ENCODE data around the gene ABHD6. TPM values are rescaled to one million over a fixed set of nuclear protein-coding genes. Genes with fewer than 3 reads are reported as not detected.
A peak's percentile ranks its signal among the peaks of the same experiment; 100 is the strongest.

The ABHD6 gene
- total RNA-seq, 6 donors from 2014 or later: 9.7 to 54.7 (median 16.9) TPM

- Histone ChIP-seq H3K4me3 (no peak overlapping the region), H3K27ac (no peak overlapping the region), H3K9me3 (no peaks in the 10 kb centered on the region), H3K27me3 (no peaks in the 10 kb centered on the region), H3K36me3 (no peaks in the 10 kb centered on the region), H3K4me1 (peaks cover 0 to 11% (median 4%) of the 10 kb centered on the region in 4 donors)
- TF ChIP-seq POLR2A (IDR thresholded peaks at IDR 0.05) (no peak), POLR2AphosphoS5 (IDR thresholded peaks at IDR 0.05) (no peak), CTCF (IDR thresholded peaks at IDR 0.05) (no peak), EP300 (IDR thresholded peaks at IDR 0.05) (no peak)
- 78 to 79% methylated on average over 8 of the region's 8 CpGs for WGBS, 2 donors
- no peak for DNase-seq
- peak in 1 of 2 donors; percentile 31 for ATAC-seq (ENCODE audit: low FRiP score in 2 of 2)
Measured at GRCh38 chr3:58250093-58250707, 12.6 kb downstream of the ABHD6 start.

GRCh38 chr3:58251631-58252035 is 14.0 kb downstream of the ABHD6 start:
- Histone ChIP-seq H3K4me3 (no peak overlapping the region), H3K9me3 (no peaks in the 10 kb centered on the region), H3K4me1 (peaks cover 0 to 7% (median 4%) of the 10 kb centered on the region in 4 donors), H3K27me3 (no peaks in the 10 kb centered on the region), H3K27ac (no peak overlapping the region), H3K36me3 (peaks cover 0 to 7% (median 0%) of the 10 kb centered on the region in 4 donors)
- DNase-seq (no peak), ATAC-seq (ENCODE audit: low FRiP score in 2 of 2) (no peak)
- no peak for TF ChIP-seq POLR2A (IDR thresholded peaks at IDR 0.05)
- TF ChIP-seq POLR2AphosphoS5 (IDR thresholded peaks at IDR 0.05): no peak
- WGBS, 2 donors: 97 to 98% methylated on average over 3 of the region's 3 CpGs

GRCh38 chr3:58254144-58254543 is 16.6 kb downstream of the ABHD6 start:
- DNase-seq: no peak
- Histone ChIP-seq H3K9me3 (no peaks in the 10 kb centered on the region), H3K4me3 (no peak overlapping the region), H3K27ac (no peak overlapping the region), H3K27me3 (no peaks in the 10 kb centered on the region), H3K36me3 (peaks cover 0 to 32% (median 3%) of the 10 kb centered on the region in 4 donors), H3K4me1 (peaks cover 0 to 7% (median 4%) of the 10 kb centered on the region in 4 donors)
- TF ChIP-seq CTCF (IDR thresholded peaks at IDR 0.05): no peak
- no peak for TF ChIP-seq POLR2AphosphoS5 (IDR thresholded peaks at IDR 0.05)
- TF ChIP-seq POLR2A (IDR thresholded peaks at IDR 0.05): no peak
- TF ChIP-seq EP300 (IDR thresholded peaks at IDR 0.05): no peak
- WGBS, 2 donors: 92 to 98% methylated on average over 4 of the region's 4 CpGs
- ATAC-seq (ENCODE audit: low FRiP score in 2 of 2): no peak

- Histone ChIP-seq H3K4me3 (no peak overlapping the region), H3K27ac (no peak overlapping the region), H3K36me3 (peaks cover 0 to 46% (median 3%) of the 10 kb centered on the region in 4 donors), H3K9me3 (no peaks in the 10 kb centered on the region), H3K4me1 (no peaks in the 10 kb centered on the region), H3K27me3 (no peaks in the 10 kb centered on the region)
- TF ChIP-seq POLR2A (IDR thresholded peaks at IDR 0.05): no peak
- no peak for TF ChIP-seq POLR2AphosphoS5 (IDR thresholded peaks at IDR 0.05)
- TF ChIP-seq CTCF (IDR thresholded peaks at IDR 0.05): no peak
- no peak for TF ChIP-seq EP300 (IDR thresholded peaks at IDR 0.05)
- DNase-seq (no peak), ATAC-seq (ENCODE audit: low FRiP score in 2 of 2) (no peak)
- 63 to 71% methylated on average over 1 of the region's 1 CpG for WGBS, 2 donors
Measured at GRCh38 chr3:58256061-58256460, 18.5 kb downstream of the ABHD6 start.

GRCh38 chr3:58256511-58256910 is 18.9 kb downstream of the ABHD6 start:
- WGBS, 2 donors: 83 to 96% methylated on average over 4 of the region's 4 CpGs
- Histone ChIP-seq H3K36me3 (peaks cover 0 to 46% (median 3%) of the 10 kb centered on the region in 4 donors), H3K27ac (no peak overlapping the region), H3K9me3 (no peaks in the 10 kb centered on the region), H3K27me3 (no peaks in the 10 kb centered on the region), H3K4me3 (no peak overlapping the region), H3K4me1 (no peaks in the 10 kb centered on the region)
- DNase-seq (no peak), ATAC-seq (ENCODE audit: low FRiP score in 2 of 2) (no peak)
- TF ChIP-seq POLR2AphosphoS5 (IDR thresholded peaks at IDR 0.05) (no peak), POLR2A (IDR thresholded peaks at IDR 0.05) (no peak), CTCF (IDR thresholded peaks at IDR 0.05) (no peak), EP300 (IDR thresholded peaks at IDR 0.05) (no peak)

Data from upper lobe of left lung (tissue), 6 donors.